HCT116 (cell line): ENCODE data around the gene ITPK1.

Source experiments
- CBX3 ChIP-seq: IDR thresholded peaks from 2 replicates; pipeline ENCODE4 v1.6.1; 2012; ENCODE audit warnings: low read depth
- CEBPB ChIP-seq: IDR thresholded peaks from 2 replicates; pipeline ENCODE4 v1.6.1; 2012; ENCODE audit warnings: low read depth
- POLR2A ChIP-seq: IDR thresholded peaks from 2 replicates; pipeline ENCODE4 v1.7.0; 2011; ENCODE audit warnings: borderline replicate concordance; ENCODE audit not compliant: insufficient read depth, insufficient read length; ENCODE audit errors: extremely low read depth
- POLR2AphosphoS5 ChIP-seq: IDR thresholded peaks from 2 replicates; pipeline ENCODE4 v1.6.1; 2011; ENCODE audit warnings: mild to moderate bottlenecking, low read depth, low read length, moderate library complexity
- YY1 ChIP-seq: IDR thresholded peaks from 2 replicates; pipeline ENCODE4 v1.6.1; 2011; ENCODE audit warnings: low read length, low read depth, moderate library complexity, mild to moderate bottlenecking; ENCODE audit not compliant: insufficient replicate concordance; ENCODE audit errors: extremely low read depth
- TF ChIP-seq, protein P1 (sequence below), 3 experiments: fragments of 200-600 bp in 1 of 3; sonication (generic) in 1 of 3; IDR thresholded peaks in 2 of 3; conservative IDR thresholded peaks in 1 of 3; 2 replicates each; pipeline ENCODE4 v1.5.1; 2012 to 2017; ENCODE audit warnings: low read depth in 2 of 3, low read length in 2 of 3, antibody characterized with exemption in 1 of 3, borderline replicate concordance in 1 of 3, control low read depth in 1 of 3, mild to moderate bottlenecking in 1 of 3, mixed read lengths in 1 of 3, mixed run types in 1 of 3, moderate library complexity in 1 of 3; ENCODE audit not compliant: insufficient read depth in 1 of 3

DNA sequence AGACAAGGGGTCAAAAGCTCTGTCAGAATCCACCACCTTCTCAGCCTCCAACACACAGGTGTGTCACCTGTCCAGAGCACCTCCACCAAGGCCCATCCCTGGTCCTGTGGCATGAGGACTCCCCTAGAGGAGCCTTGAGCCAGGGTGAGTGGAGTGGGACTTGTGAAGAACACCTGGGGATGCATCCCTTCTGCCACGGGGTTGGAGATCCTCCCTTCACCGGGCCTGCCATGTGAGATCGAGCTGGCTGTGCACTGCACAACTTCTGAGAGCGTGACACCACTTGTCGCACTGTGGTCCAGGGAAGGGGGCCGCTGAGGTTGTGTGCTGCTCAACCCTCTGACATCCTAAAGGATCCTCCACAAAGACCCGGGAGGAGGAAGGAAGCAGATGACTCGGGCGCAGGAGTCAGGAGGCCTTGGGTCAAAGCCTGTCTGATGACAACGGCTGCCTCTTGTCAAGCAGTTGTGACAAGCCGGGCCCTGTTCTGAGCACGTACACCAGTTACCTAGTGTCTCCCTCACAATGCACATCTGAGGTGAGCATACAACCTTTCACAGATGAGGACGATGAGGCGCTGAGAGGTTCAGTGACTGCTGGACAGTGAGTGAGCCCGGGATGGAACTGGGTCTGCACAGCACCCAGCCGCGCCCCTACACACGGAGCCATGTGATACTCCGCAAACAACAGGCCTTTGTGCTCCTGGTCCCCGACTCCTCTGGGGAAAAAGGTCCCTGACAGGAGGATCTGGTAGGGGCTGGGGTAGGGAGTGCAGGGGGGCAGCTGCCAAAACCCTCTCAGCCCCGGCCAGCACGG, 157.1 kb downstream of the ITPK1 start:
- TF ChIP-seq YY1 (no peak), CEBPB (no peak), POLR2A (no peak), POLR2AphosphoS5 (no peak), CBX3 (no peak)
- TF ChIP-seq, protein P1, sequence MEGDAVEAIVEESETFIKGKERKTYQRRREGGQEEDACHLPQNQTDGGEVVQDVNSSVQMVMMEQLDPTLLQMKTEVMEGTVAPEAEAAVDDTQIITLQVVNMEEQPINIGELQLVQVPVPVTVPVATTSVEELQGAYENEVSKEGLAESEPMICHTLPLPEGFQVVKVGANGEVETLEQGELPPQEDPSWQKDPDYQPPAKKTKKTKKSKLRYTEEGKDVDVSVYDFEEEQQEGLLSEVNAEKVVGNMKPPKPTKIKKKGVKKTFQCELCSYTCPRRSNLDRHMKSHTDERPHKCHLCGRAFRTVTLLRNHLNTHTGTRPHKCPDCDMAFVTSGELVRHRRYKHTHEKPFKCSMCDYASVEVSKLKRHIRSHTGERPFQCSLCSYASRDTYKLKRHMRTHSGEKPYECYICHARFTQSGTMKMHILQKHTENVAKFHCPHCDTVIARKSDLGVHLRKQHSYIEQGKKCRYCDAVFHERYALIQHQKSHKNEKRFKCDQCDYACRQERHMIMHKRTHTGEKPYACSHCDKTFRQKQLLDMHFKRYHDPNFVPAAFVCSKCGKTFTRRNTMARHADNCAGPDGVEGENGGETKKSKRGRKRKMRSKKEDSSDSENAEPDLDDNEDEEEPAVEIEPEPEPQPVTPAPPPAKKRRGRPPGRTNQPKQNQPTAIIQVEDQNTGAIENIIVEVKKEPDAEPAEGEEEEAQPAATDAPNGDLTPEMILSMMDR (IDR thresholded peaks at IDR 0.05 in 2 of 3, conservative IDR thresholded peaks at IDR 0.05 in 1 of 3; ENCODE audit: borderline replicate concordance in 1 of 3, insufficient read depth in 1 of 3, low read depth in 2 of 3, low read length in 2 of 3), result no peak
